K562 (cell line): ENCODE results near the gene RERE. TPM values are rescaled to one million over a fixed set of nuclear protein-coding genes. Genes with fewer than 3 reads are reported as not detected.

Experiments used
- ATAC-seq: fragments of 200-7000 bp; cut with Tn5 transposase; 3 replicates; pipeline ENCODE4 v1.9.1; 2020; ENCODE audit warnings: moderate library complexity
- BruUV-seq: library from RNA; stranded (reverse); fragments of 400-500 nt; replicated peaks from 2 replicates; lab custom pipeline; 2021; lab: Mats Ljungman, UMichigan
- CTCF ChIA-PET: fragments of 300-600 bp; formaldehyde crosslinking; extraction: SDS; loops from one replicate; lab custom pipeline; 2021; ENCODE audit warnings: low intra/inter-chr PET ratio; lab: Yijun Ruan, JAX
- POLR2A ChIA-PET: fragments of 300-600, 350-650 bp; sonication (Branson Sonifier 250); formaldehyde crosslinking; extraction: SDS; loops from one replicate; lab custom pipeline; 2021; ENCODE audit warnings: antibody characterized with exemption, inconsistent platforms; lab: Yijun Ruan, JAX
- DNase-seq, 4 experiments: peaks; one replicate each; pipeline versions ENCODE4 v3.0.0 to v3.0.0-alpha.2; 2011 to 2018; ENCODE audit warnings: low spot score in 3 of 4, mixed read lengths in 3 of 4; ENCODE audit errors: extremely low read depth in 1 of 4
- FAIRE-seq: peaks from 2 replicates; lab custom pipeline; 2011; peaks lifted over from hg19 to GRCh38; lab: Jason Lieb, UNC
- H2AFZ ChIP-seq: 2 replicates; pipeline ENCODE4 v1.6.0; 2011; ENCODE audit warnings: low read depth, low read length, control low read depth, inconsistent platforms
- H3K27ac ChIP-seq: fragments of 200-600 bp; 3 replicates; pipeline ENCODE4 v1.8.0; 2011; ENCODE audit warnings: low read depth, mild to moderate bottlenecking, control low read depth, inconsistent platforms, low read length, moderate library complexity, mixed read lengths; ENCODE audit errors: extremely low read depth
- H3K27me3 ChIP-seq, 2 experiments: fragments of 300-600 bp in 1 of 2; 2 replicates in 1 of 2; 3 replicates in 1 of 2; pipeline versions ENCODE4 v1.6.0 to v1.8.0; 2011; ENCODE audit warnings: inconsistent platforms in 2 of 2, low read length in 2 of 2, mild to moderate bottlenecking in 1 of 2, mixed read lengths in 1 of 2, moderate library complexity in 1 of 2; ENCODE audit not compliant: control insufficient read depth in 2 of 2, insufficient read depth in 2 of 2
- H3K36me3 ChIP-seq: fragments of 300-600 bp; 3 replicates; pipeline ENCODE4 v1.8.0; 2011; ENCODE audit warnings: mild to moderate bottlenecking, low read length, inconsistent platforms; ENCODE audit not compliant: control insufficient read depth, insufficient read depth
- H3K4me1 ChIP-seq, 2 experiments: fragments of 200-600 bp in 1 of 2; replicated peaks in 1 of 2; 2 replicates in 1 of 2; 3 replicates in 1 of 2; pipeline versions ENCODE4 v1.5.1 to v1.8.0; 2011; ENCODE audit warnings: inconsistent platforms in 2 of 2, low read length in 2 of 2, mild to moderate bottlenecking in 1 of 2, mixed read lengths in 1 of 2, moderate library complexity in 1 of 2; ENCODE audit not compliant: control insufficient read depth in 2 of 2, insufficient read depth in 2 of 2
- H3K4me2 ChIP-seq: 2 replicates; pipeline ENCODE4 v1.6.1; 2011; ENCODE audit warnings: low read length, control low read depth, inconsistent platforms, mixed read lengths; ENCODE audit not compliant: insufficient read depth
- H3K4me3 ChIP-seq: fragments of 200-600 bp; sonication (generic), shearing (Covaris generic); 2 replicates; pipeline ENCODE4 v1.5.1; 2016; ENCODE audit warnings: control low read depth, inconsistent platforms
- H3K79me2 ChIP-seq: fragments of 200-600 bp; 3 replicates; pipeline ENCODE4 v1.8.0; 2011; ENCODE audit warnings: low read length, inconsistent platforms; ENCODE audit not compliant: control insufficient read depth, insufficient read depth
- H3K9ac ChIP-seq, 2 experiments: 2 replicates each; pipeline versions ENCODE4 v1.6.0 to v1.6.1; 2011; ENCODE audit warnings: low read depth in 2 of 2, low read length in 2 of 2, control low read depth in 1 of 2, inconsistent platforms in 1 of 2, mild to moderate bottlenecking in 1 of 2, mixed read lengths in 1 of 2; ENCODE audit not compliant: insufficient read depth in 1 of 2
- H3K9me1 ChIP-seq: one replicate; pipeline ENCODE4 v1.6.0; 2011; ENCODE audit warnings: inconsistent platforms, mild to moderate bottlenecking, low read length, moderate library complexity; ENCODE audit not compliant: control insufficient read depth, insufficient read depth
- H3K9me3 ChIP-seq: replicated peaks from 2 replicates; pipeline ENCODE4 v1.5.1; 2011; ENCODE audit warnings: low read depth, low read length, inconsistent platforms; ENCODE audit not compliant: control insufficient read depth, insufficient read depth
- H4K20me1 ChIP-seq: replicated peaks from 2 replicates; pipeline ENCODE4 v1.6.1; 2011; ENCODE audit warnings: low read length, inconsistent platforms, mixed read lengths; ENCODE audit not compliant: control insufficient read depth, insufficient read depth
- FOXJ2 ChIP-seq: fragments of 200-800 bp; sonication (Bioruptor generic); IDR thresholded peaks from 2 replicates; pipeline ENCODE4 v1.6.1; 2016; ENCODE audit warnings: missing genetic modification characterization, missing compliant biosample characterization
- GTF2E2 ChIP-seq: fragments of 200-800 bp; sonication (Bioruptor generic); IDR thresholded peaks from 2 replicates; pipeline ENCODE4 v1.6.1; 2016; ENCODE audit warnings: missing genetic modification characterization, missing compliant biosample characterization
- HSF4 ChIP-seq: fragments of 250-450 bp; sonication (Bioruptor Pico); IDR thresholded peaks from 2 replicates; pipeline ENCODE4 v2.1.2; 2022; ENCODE audit warnings: mild to moderate bottlenecking, moderate library complexity, borderline replicate concordance
- MYC ChIP-seq, 2 experiments: fragments of 250-450 bp in 1 of 2; sonication (Bioruptor Pico) in 1 of 2; IDR thresholded peaks; 2 replicates each; pipeline versions ENCODE4 v1.5.1 to v1.6.1; 2012 to 2021; ENCODE audit warnings: low read depth in 2 of 2, borderline replicate concordance in 1 of 2, improper control_type of control experiment in 1 of 2, low read length in 1 of 2, mild to moderate bottlenecking in 1 of 2, moderate library complexity in 1 of 2
- RBM22 ChIP-seq: fragments of 200-400 bp; formaldehyde crosslinking; IDR thresholded peaks from 2 replicates; pipeline ENCODE4 v1.6.1; 2018; ENCODE audit warnings: low read length, low read depth; ENCODE audit not compliant: poor library complexity, severe bottlenecking
- SPI1 ChIP-seq: IDR thresholded peaks from 2 replicates; pipeline ENCODE4 v1.6.1; 2011; ENCODE audit warnings: low read depth, low read length, control low read depth, borderline replicate concordance
- SREBF1 ChIP-seq: fragments of 150-350 bp; IDR thresholded peaks from 2 replicates; pipeline ENCODE4 v1.6.1; 2014; ENCODE audit warnings: antibody characterized with exemption, low read depth, low read length, borderline replicate concordance
- ZNF696 ChIP-seq: fragments of 250-450 bp; sonication (Bioruptor Pico); conservative IDR thresholded peaks from 2 replicates; pipeline ENCODE4 v1.4.0; 2020; ENCODE audit warnings: mild to moderate bottlenecking, moderate library complexity
- WGBS: fragments of 100-300 bp; shearing (Covaris generic); methylation state at CpG from one replicate; pipeline ENCODE4 v1.1.6; 2016; ENCODE audit warnings: low coverage, mixed read lengths; ENCODE audit not compliant: insufficient coverage; ENCODE audit errors: missing lambda C conversion rate; 5-methylcytosine and 5-hydroxymethylcytosine counted together
- in situ Hi-C: fragments of 300-500 bp; cut with MboI; formaldehyde crosslinking; loops from 4 replicates; pipeline ENCODE4 v1.15.0; 2018; ENCODE audit warnings: inconsistent platforms, mixed read lengths
- intact Hi-C: fragments of 100-400 bp; cut with micrococcal nuclease; formaldehyde crosslinking; loops from 2 replicates; pipeline ENCODE4 v1.14.2; 2022
- polyA plus RNA-seq, 8 experiments: library from polyadenylated mRNA; depleted of rRNA in 4 of 8; stranded (reverse) in 5 of 8; unstranded in 3 of 8; fragments of >200 nt; fragmentation: Nextera tagmentation in 2 of 8; fragmentation: Illumina TruSeq in 1 of 8; extraction: Ambion mirVana in 2 of 8; extraction: Trizol in 1 of 8; gene quantifications; 2 replicates each; pipeline versions ENCODE4 v1.2.1 to v1.2.3, GENCODE V29; 2011 to 2014; ENCODE audit warnings: inconsistent platforms in 1 of 8, missing spikeins in 1 of 8
- total RNA-seq, 7 experiments: library from RNA; depleted of rRNA in 6 of 7; stranded (reverse); fragments of >200 nt in 6 of 7; fragmentation: Illumina TruSeq in 2 of 7; extraction: Trizol in 2 of 7; gene quantifications; 2 replicates each; pipeline versions ENCODE4 v1.2.1 to v1.2.3, GENCODE V29; 2011 to 2021; ENCODE audit warnings: low replicate concordance in 1 of 7
- TF ChIP-seq, protein P1 (sequence below), 2 experiments: IDR thresholded peaks in 1 of 2; conservative IDR thresholded peaks in 1 of 2; 2 replicates each; pipeline ENCODE4 v1.6.1; 2016; ENCODE audit warnings: low read depth in 2 of 2, mild to moderate bottlenecking in 1 of 2, missing compliant biosample characterization in 1 of 2, missing genetic modification characterization in 1 of 2, moderate library complexity in 1 of 2

The RERE gene
- total and polyA plus RNA-seq, 9 of the 15 experiments (the other 6 are each of a cell fraction or from before 2014, with no cell fraction given): 3.0 to 51.5 (median 13.4) TPM

- Histone ChIP-seq H3K36me3 (peaks cover 59% of the 10 kb centered on the region), H3K4me2 (no peak overlapping the region), H3K27ac (no peak overlapping the region), H3K27me3 (no peaks in the 10 kb centered on the region), H3K4me1 (peaks cover 0 to 10% of the 10 kb centered on the region in 2 experiments; a peak in 2 of 5 replicates), H3K9me1 (peaks cover 1% of the 10 kb centered on the region), H3K9me3 (no peaks in the 10 kb centered on the region), H3K79me2 (peaks cover 17% of the 10 kb centered on the region), H4K20me1 (no peaks in the 10 kb centered on the region), H3K9ac (no peak overlapping the region), H2AFZ (no peak overlapping the region), H3K4me3 (no peak overlapping the region)
- intact Hi-C loops (no loop called here), in situ Hi-C loops (no loop called here)
- DNase-seq (no peak), FAIRE-seq (no peak), ATAC-seq (no peak)
- 94% methylated on average over 5 of the region's 5 CpGs for WGBS
- ChIA-PET CTCF (no interaction called here), POLR2A (interaction anchor here (0.6 to 2.5 kb wide), 3 partner anchors 9 to 434 kb away, joined by 4 to 8 read pairs (median 5); no protein-coding TSS in a partner anchor)
- TF ChIP-seq HSF4 (CRISPR knock-in tag): no peak
- TF ChIP-seq SREBF1: no peak
- TF ChIP-seq RBM22: no peak
- BruUV-seq: no TSS peak
Measured at GRCh38 chr1:8417625-8418024, 399.8 kb downstream of the RERE start.

DNA sequence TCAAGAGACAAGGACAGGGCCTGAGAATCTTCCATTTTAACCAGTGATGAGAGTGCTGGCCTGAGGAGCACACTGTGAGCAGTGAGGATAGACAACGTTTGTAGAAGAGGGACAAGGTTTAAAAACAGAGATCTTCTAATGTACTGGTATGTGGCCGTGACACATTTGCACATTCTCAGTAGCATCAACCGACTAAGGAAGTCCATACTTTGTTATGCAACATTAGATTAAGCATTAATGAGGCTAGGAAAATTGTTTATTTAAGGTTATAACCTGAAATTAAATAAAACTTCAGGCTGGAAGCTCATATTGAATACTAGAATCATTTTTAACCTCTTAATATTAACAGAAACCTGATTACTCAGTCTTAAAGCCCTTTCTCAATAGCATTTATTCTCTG is 400.6 kb downstream of the RERE start:
- Histone ChIP-seq H3K36me3 (peaks cover 63% of the 10 kb centered on the region), H4K20me1 (no peaks in the 10 kb centered on the region), H3K79me2 (peaks cover 14% of the 10 kb centered on the region), H3K9me3 (no peaks in the 10 kb centered on the region), H3K27ac (no peak overlapping the region), H3K9me1 (peaks cover 3% of the 10 kb centered on the region), H3K9ac (no peak overlapping the region), H3K4me2 (no peak overlapping the region), H3K27me3 (no peaks in the 10 kb centered on the region), H3K4me3 (no peak overlapping the region), H3K4me1 (peaks cover 0 to 3% of the 10 kb centered on the region in 2 experiments; a peak in 1 of 5 replicates), H2AFZ (no peak overlapping the region)
- TF ChIP-seq ZNF696 (CRISPR knock-in tag) (no peak), GTF2E2 (tag) (no peak), FOXJ2 (no peak), MYC (IDR thresholded peaks at IDR 0.05; ENCODE audit: low read depth, low read length) (no peak), MYC (CRISPR knock-in tag; IDR thresholded peaks at IDR 0.05; ENCODE audit: borderline replicate concordance, low read depth) (no peak), SPI1 (no peak)
- TF ChIP-seq, protein P1, sequence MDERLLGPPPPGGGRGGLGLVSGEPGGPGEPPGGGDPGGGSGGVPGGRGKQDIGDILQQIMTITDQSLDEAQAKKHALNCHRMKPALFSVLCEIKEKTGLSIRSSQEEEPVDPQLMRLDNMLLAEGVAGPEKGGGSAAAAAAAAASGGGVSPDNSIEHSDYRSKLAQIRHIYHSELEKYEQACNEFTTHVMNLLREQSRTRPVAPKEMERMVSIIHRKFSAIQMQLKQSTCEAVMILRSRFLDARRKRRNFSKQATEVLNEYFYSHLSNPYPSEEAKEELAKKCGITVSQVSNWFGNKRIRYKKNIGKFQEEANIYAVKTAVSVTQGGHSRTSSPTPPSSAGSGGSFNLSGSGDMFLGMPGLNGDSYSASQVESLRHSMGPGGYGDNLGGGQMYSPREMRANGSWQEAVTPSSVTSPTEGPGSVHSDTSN (CRISPR knock-in tag; IDR thresholded peaks at IDR 0.05; ENCODE audit: low read depth): no peak
- TF ChIP-seq, protein P1 (tag; conservative IDR thresholded peaks at IDR 0.05; ENCODE audit: low read depth): no peak
- intact Hi-C loops: no loop called here
- ATAC-seq: no peak
- no peak for DNase-seq
- FAIRE-seq: no peak
- POLR2A ChIA-PET: interaction anchor here (0.7 to 2.5 kb wide), 2 partner anchors 8 to 15 kb away, joined by 5 to 8 read pairs; no protein-coding TSS in a partner anchor
- 65% methylated on average over 3 of the region's 3 CpGs for WGBS
- in situ Hi-C loops: no loop called here
- CTCF ChIA-PET: no interaction called here
- no TSS peak for BruUV-seq
